Stimulated activated CD4-positive, alpha-beta T cell treated with anti-CD3 and anti-CD28 coated beads, Interleukin-4, amount 100 ng/mL, for 48 hours (primary cell): ENCODE measurements around the gene MAN2C1.
"Not testable (repeated sequence)": the region's sequence is repeated elsewhere in the genome, so short reads cannot be mapped to it uniquely, and the experiment has no call there.

Source experiments
- DNase-seq, 2 donors: peaks; one replicate each; pipeline ENCODE4 v3.0.0-alpha.2; 2020; ENCODE audit warnings: low read depth in 2 of 2

MAN2C1 gene

DNA sequence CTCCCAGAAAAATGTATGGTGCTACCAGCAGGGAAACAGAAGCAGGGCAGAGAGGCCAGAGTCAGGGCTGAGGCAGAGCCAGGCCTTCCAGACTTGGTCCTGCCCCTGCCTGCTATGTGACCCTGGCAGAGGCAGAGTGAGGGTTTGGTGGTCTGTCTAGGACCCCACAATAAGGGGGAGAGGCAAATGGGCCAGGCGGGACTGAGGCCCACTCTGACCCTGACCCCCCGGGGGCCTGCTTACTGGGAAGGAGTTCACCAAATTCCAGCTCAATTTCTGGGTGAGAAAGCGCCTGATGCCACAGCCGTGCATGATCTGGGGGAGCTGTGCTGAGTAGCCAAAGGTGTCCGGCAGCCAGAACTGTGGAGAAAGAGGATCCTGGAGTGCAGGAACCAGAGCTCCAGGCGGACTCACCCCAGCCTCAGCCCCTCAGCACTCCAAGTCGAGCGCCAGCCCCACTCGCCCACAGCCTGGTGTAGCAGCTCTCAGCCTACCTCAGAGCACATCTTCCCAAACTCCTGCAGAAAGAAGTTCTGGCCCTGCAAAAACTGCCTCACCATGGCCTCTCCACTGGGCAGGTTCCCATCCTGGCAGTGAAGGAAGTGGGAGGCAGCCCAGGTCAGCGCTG is 6.9 kb downstream of the MAN2C1 start:
- DNase-seq, result no peak

DNA sequence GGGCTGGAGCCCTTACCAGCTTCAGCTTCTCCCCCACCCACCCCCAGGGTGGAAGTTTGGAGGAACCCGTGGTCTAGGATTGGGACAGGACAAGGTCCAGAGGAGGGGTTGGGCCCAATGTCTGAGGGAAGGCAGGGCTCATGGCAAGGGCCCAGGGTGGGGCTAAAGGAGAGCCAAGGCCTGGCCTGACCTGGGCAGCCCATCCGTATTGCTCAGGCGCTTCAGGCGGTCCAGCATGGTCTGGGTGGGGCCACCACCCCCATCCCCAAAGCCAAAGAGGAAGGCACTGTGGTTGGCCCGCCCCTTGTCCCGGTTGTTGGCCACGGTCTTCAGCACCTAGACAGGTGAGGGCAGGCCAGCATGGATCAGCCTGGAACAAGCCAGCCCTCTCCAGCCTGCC is 7.6 kb downstream of the MAN2C1 start:
- DNase-seq, result no peak

DNA sequence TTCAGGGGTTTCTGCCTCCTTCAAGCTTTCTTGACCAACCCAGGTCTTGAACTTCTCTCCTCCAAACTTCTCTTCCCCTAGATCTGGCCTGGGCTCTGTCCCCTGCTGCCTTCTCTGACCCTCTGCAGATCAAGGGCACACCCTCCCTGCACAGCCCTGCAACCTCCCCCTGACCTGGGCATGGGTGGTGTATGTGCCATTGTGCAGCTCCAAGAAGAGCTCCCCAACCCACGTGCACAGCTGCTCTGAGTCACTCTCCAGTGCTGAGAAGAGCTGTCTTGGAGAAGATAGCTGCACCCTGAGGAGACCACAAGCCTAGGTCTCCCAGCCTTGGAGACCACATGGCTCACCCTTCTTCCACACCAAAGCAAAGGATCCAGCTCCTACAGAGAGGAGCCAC is 8.0 kb downstream of the MAN2C1 start:
- no peak for DNase-seq

DNA sequence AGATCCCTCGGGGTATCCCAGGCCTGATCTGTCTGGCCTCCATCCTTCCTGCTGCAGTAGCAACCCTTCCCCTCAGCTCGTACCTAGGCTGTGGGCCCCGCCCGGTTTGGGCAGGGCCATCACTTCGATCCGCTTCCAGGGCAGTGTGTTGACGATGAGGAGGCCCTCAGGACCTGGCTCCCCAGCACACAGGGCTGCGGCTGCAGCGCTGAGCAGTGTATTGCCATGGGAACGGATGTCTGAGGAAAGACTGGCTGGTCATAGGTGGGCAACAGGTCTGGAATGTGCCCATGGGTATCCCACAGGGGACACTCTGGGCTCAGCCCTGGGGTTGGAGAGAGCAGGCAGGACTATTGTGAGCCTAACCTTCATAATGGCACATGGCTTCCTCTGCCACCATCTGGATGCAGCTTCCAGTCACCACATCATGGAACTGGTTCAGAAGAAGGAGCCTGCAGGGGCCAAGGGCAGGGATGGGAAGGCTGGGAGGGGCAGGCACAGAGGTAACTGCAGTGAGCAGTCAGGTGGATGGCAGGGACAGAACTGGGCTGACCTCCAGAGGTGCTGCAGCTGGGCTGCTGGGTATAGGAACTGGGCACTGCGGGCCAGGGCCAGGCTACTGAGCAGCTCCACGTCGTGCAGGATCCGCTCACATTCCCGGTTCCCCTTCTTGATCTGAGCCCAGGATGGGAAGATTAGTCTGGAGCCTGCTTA is 8.7 kb downstream of the MAN2C1 start:
- no peak for DNase-seq

DNA sequence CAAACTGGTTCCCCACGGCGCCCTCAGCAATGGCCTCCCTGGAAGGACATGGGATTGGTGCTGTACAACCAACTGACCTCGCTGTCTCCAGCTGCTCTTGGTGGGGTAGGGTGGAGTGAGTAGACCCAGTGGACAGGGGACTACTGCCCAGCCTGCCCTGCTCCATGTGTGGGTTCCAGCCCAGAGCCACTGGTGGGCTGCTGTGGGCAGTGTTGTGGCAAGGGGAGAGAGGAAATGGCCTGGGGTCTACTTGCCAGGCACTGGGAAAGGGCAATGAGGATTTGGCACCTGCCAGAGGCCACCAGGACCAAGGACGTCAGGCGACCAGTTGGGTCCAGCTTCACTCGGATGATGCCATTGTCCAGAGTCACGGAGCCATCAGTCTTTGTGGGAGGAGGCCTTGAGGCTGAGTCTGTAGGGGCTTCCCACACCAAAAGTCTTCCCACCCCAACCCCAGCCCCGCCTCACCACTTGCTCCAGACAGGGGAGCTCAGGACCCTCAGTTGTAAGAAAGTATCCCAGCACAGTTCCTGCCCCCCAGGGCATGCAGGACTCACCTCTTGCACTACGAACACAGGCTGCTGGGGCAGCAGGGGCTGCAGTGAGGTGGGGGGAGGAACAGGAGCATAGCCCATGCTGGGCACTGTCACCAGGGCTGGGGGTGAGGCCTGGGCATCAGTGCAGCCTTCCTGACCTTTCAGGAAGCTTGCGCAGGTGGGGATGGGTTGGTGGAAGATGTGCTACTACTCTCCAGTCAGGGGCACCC is 9.5 kb downstream of the MAN2C1 start:
- no peak for DNase-seq

DNA sequence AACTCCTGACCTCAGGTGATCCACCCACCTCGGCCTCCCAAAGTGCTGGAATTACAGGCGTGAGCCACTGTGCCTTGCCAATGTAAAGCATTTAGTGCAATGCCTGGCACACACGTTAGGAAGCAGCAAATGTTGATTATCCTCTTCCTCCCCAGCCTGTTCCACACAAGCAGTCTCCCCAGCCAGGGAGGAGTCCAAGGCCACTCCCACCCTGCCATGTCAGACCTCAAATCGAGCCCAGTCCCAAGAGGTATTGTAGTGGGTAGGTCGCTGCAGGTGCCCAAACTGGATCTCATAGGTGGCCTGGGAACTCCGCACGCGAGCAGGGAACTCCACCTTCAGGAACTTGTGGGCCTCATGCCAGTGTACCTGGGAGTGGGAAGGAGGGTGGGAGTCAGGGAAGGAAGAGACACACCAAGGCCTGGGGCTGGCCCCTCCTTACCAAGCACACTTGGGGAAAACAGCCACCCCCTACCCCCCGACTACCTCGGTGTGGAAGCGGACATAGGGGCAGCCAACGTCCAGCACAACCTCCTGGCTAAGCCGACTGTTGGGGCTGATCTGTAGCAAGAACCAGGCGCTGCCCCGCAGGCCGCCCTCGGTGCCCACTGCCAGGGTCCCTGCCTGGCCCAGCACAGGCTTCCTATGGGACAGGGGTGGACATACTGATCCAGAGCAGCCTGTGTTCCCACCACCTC is 10.3 kb downstream of the MAN2C1 start:
- no peak for DNase-seq

DNA sequence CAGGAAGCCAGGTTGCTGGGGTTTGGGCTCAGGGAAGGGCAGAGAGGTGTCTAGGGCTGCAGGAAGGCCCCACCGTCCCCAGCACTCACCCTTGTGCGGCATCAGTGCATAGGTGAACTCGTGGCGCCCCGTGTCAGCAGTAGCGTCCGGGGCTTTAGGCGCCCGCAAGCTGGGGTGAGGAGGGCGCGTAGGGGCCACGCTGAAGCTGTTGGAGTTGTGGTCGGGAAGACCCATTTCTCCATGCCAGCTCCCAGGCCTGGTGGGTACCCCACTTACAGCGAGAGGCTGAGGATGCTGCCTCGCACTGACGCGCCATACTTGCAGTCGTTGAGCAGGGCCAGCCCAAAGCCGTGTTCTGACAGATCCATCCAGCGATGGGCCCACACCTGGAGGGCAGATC is 11.9 kb downstream of the MAN2C1 start:
- DNase-seq, result no peak

DNA sequence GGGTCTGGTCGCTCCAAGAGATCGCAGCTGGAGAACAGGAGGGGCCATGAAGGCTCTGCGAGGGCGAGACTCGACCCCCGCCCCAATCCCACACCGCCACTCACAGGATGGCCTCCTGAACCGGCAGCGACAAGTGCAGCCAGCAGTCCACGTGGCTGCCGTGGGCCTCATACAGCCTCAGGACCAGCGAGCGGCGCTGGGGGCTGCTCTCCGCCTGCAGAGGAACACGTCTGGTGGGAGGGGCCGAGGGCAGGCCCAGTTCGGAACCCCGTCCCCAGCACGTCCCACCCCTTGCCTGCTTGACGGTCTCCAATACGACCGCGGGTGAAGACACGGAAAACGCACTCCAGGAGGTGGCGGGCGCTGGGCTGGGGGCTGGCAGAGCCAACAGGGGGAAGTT is 12.4 kb downstream of the MAN2C1 start:
- DNase-seq, result no peak

DNA sequence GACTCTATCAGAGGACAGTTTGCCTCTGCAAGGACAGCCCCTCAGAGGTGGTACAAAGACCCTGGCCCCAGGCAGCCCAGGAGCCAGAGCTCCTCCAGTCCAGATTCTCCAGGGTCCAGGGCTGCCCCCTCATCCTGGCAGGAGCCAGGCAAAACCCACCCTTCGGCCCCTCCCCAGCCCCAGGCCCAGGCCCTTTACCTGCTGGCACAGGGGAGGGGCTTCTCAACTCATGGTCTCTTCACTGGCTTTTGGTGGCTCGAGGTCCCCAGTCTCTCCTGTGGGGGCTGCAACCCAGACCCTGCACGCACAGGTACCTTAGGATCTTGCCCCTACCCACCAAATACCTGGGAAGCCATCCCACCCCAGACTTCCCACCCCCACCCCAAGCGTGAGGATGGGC is 13.0 kb downstream of the MAN2C1 start:
- DNase-seq, result no peak

DNA sequence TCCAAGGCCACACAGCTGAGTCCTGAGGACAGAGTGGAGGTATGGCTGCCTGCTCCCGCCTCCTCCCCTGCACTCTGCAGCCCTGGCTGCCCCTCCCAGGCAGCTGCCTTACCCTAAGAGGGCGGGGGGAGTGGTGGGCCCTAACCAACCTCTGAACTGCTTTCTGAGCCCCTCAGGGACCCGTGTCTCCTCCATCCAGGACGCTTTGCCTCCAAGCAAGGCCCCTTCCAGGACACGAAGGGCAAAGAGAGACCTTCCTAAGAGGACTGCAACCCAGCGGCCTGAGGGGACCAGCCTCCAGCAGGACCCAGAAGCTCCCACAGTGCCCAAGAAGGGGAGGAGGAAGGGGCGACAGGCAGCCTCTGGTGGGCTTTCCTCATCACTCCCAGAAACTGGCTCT is 14.0 kb downstream of the MAN2C1 start:
- DNase-seq, result no peak

DNA sequence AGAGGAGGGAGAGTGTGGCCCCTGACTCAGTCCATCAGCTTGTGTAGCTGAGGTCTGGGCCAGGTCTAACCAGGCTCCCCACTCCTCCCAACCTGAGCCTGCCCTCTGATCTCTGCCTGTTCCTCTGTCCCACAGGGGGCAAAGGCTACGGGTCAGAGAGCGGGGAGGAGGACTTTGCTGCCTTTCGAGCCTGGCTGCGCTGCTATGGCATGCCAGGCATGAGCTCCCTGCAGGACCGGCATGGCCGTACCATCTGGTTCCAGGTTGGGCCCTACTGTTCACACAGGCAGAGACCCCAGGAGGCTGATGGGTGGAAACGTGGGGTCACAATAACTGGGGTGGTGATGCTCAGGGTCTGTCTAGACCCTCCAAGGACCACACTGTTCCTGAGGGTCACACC is 14.8 kb downstream of the MAN2C1 start:
- no peak for DNase-seq

DNA sequence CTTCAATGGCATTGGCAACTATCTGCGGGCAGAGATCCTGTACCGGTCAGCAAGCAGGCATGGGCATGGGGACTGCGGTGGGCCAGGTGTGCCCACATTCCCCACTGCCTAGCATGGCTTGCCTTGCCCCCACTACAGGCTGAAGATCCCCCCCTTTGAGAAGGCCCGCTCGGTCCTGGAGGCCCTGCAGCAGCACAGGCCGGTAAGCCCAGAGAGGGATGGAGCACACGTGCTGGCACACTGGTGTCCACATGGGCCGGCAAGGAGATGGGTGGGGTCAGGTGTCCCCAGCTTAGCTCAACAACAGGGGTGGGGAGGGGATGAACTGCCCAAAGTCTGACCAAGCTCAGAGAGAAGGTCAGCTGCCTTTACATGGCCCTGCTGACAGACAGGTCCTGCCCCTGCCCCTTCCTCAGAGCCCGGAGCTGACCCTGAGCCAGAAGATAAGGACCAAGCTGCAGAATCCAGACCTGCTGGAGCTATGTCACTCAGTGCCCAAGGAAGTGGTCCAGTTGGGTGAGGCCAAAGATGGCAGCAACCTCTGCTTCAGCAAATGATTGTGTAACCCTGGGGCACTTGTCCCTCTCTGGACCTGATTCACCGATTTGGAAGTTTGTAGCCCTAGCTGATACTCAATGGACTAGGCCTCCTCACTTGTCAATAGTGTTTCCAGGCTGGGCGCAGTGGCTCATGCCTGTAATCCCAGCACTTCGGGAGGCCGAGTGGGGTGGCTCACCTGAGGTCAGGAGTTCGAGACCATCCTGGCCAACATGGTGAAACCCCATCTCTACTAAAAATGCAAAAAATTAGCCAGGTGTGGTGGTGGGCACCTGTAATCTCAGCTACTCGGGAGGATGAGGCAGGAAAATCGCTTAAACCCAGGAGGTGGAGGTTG is 16.0 kb downstream of the MAN2C1 start:
- DNase-seq, result no peak

DNA sequence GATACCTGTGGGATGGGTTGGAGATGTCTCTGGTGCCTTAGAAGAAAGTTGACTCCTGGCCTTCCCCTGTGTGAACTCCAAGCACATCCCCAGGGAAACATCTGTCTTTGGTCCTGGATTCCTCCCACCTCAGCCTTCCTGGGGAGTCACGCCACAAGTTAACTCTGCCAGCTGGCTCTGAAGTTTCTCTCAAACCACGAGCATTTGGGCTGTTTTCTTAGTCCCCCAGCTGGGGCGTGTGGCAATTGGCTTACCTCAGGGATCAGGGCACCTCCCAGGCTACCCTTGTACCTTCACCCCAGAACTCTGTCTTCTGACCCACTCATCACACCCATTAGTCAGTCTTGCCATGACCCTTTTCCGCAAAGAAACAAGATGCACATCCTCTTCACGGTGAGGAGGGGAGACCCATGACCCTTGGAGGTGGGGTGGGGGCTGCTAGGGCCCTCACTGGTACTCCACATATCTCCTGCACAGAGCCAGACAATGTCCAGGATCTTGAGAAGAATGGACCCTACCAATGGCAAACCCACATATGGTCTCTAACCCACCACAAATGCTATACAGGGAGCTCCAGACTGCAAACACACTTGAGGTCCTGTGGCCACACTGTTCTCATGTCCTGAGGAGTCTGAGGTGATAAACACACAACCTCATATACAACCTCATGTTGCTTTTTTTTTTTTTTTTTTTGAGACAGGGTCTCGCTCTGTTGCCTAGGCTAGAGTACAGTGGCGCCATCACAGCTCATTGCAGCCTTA is 17.6 kb downstream of the MAN2C1 start:
- no peak for DNase-seq

DNA sequence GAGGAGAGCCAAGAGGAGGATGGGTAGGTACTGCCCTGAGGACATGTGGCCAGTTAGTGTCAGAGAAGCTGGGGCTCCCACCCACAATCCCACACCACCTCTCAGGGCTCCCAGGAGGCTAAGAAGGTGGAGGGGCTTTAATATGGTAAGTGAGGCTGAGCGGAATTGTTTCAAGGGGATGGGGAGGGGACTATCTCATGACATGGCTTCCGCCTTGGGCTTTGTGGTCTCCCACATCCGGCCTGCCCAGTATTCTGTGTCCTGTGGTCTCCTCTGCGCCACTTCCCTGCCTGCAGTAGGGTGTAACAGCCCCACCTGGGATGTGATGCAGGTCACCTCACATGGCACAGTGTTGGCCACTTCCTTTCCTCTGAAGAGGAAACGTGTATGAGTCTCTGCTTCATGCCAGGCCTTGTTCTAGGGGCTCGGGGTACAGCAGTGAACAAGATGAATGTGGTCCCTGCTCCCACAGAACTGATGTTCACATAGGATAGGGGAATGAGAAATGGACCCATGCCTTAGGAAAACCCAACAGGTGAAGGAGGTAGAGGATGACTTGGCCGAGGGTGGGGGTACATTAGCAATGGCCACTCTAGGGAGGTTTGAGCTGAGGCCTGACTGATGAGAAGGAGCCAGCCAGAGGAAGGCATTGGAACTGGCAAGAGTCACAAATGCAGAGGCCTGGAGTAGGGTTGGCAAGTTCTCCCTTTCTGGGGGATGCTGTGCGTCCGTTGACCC is 18.4 kb downstream of the MAN2C1 start:
- DNase-seq, result peak in 1 of 2 donors; percentile 45

DNA sequence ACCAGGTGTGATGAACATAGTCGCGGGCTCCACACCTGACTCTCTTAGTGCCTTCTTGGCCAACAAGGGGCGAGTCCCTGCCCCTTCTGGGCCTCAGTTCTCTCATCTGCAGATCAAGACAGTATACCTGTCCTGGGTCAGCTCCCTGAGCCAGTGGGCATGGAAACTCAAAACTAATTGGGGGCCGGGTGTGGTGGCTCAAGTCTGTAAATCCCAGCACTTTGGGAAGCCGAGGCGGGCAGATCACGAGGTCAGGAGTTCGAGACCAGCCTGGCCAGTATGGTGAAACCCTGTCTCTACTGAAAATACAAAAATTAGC is 19.1 kb downstream of the MAN2C1 start:
- DNase-seq, result not testable (repeated sequence)

DNA sequence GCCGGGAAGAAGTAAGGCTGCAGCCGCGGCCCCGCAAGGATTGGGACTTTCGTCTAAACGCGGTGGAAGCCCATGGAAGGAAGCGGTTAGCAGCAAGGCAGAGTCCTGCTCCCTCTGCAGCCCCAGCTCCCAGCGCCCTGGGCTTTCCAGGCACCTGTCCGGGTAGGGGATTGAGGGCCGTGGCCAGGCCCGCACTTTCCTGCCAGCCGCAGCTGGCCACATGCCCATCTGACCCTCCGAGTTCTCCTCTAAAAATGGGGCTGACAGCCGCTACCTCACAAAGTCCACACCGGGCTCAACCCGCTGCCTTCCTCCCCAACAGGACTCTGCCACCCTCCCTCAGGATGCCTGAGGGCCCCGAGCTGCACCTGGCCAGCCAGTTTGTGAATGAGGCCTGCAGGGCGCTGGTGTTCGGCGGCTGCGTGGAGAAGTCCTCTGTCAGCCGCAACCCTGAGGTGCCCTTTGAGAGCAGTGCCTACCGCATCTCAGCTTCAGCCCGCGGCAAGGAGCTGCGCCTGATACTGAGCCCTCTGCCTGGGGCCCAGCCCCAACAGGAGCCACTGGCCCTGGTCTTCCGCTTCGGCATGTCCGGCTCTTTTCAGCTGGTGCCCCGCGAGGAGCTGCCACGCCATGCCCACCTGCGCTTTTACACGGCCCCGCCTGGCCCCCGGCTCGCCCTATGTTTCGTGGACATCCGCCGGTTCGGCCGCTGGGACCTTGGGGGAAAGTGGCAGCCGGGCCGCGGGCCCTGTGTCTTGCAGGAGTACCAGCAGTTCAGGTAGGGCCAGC is 19.7 kb downstream of the MAN2C1 start:
- no peak for DNase-seq

DNA sequence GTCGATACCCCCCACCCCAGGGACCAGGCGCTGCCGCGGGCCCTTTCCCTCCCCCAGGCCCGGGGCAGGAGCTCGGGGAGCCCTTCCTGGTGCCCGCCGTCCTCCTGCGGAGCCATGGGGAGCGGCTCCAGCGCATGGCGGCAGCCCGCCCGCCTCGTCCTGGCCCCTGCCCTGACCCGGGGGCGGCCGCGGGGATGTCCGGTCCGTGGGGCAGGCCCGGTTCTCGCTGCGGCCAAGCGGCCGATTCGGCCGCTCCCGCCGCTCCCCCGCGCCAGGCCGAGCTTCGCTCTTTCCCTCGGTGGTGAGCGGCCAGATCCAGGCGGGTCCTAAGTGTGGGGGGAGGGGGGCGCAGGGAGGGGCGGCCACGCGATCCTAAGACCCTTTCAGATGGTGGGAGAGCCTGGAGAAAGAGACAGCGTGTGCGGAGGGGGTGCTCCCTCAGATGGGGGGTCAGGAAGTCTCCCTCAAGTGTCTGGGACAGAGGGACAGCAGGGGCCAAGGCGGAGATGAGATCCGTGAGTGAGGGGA is 20.3 kb downstream of the MAN2C1 start:
- DNase-seq, result no peak

DNA sequence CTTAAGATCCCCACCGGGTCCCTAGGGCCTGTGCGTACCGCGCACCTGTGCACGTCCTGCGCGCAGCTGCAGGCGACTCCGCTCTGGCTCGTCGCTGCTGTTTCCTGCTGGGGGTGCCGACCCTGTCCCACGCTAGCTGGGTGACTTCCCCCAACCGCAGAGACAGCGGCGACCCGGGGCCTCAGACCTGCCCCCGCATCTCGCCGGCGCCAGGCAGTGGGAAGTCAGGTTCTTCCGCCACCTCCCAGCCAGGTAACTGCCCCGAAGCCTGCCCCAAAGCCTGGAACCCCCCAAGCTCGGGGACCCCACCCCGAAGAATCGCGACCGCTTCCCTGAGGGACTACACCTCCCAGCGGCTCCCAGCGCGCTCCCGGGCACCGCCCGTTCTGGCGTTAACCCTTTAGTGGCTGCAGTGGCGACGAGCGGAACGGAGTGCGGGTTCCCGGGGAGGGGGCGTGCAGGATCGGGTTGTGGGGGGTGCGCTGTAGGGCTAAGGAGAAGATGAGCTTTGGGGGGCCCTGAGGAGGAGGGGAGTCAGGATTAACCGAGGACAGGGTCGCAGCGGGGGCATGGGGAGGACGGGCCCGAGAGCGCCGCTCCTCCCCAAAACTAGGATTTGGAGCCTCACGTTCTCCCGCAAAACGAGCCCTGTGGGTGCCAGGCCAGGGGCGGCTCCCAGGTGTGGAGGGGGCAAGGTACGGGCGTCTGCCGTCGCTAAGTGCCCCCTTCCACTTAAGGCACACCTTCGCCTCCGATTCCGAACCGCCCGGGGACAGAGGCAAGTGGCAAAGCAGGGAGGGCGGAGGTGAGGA is 21.0 kb downstream of the MAN2C1 start:
- DNase-seq, result no peak
